Gastroesophageal sphincter (tissue), 4 donors: ENCODE measurements around the gene SMARCB1. TPM values are rescaled to one million over a fixed set of nuclear protein-coding genes. Genes with fewer than 3 reads are reported as not detected.

ENCODE experiments used
- ATAC-seq: fragments of 150-250 bp; one replicate; pipeline ENCODE4 v1.9.1; 2016; ENCODE audit warnings: mild to moderate bottlenecking, moderate library complexity
- H3K27ac ChIP-seq, 4 donors: fragments of 200-600 bp; sonication (generic) in 3 of 4; 1 replicate in 3 of 4; 2 replicates in 1 of 4; pipeline ENCODE4 v1.5.1; 2016 to 2019
- H3K27me3 ChIP-seq: fragments of 200-600 bp; sonication (generic); one replicate; pipeline ENCODE4 v1.5.1; 2019
- H3K36me3 ChIP-seq, 2 donors: fragments of 200-600 bp; sonication (generic); one replicate each; pipeline ENCODE4 v1.5.1; 2019; ENCODE audit warnings: control low read depth in 1 of 2
- H3K4me1 ChIP-seq, 3 donors: fragments of 200-600 bp; sonication (generic); 1 replicate in 2 of 3; 2 replicates in 1 of 3; pipeline ENCODE4 v1.5.1; 2016 to 2019; ENCODE audit warnings: control low read depth in 2 of 3
- H3K4me3 ChIP-seq, 2 donors: fragments of 200-600 bp; sonication (generic); one replicate each; pipeline ENCODE4 v1.5.1; 2019; ENCODE audit warnings: mild to moderate bottlenecking in 1 of 2, moderate library complexity in 1 of 2
- H3K9me3 ChIP-seq, 3 donors: fragments of 200-600 bp; sonication (generic); one replicate each; pipeline ENCODE4 v1.5.1; 2017 to 2019; ENCODE audit warnings: control low read depth in 2 of 3
- EP300 ChIP-seq: sonication (generic); formaldehyde crosslinking; IDR thresholded peaks from one replicate; pipeline ENCODE4 v1.6.1; 2017; ENCODE audit warnings: antibody characterized with exemption, mild to moderate bottlenecking
- POLR2A ChIP-seq, 2 donors: fragments of 450-650 bp; IDR thresholded peaks; one replicate each; pipeline ENCODE4 v1.6.1; 2017; ENCODE audit warnings: antibody characterized with exemption in 2 of 2, mild to moderate bottlenecking in 2 of 2, moderate library complexity in 1 of 2
- POLR2AphosphoS5 ChIP-seq: sonication (generic); formaldehyde crosslinking; IDR thresholded peaks from one replicate; pipeline ENCODE4 v1.6.1; 2017; ENCODE audit warnings: antibody characterized with exemption
- WGBS, 2 donors: methylation state at CpG; one replicate each; pipeline ENCODE4 v1.1.5; 2018; ENCODE audit warnings: low coverage in 1 of 2; 5-methylcytosine and 5-hydroxymethylcytosine counted together
- total RNA-seq, 4 donors: library from RNA; depleted of rRNA; stranded (reverse); fragments of >200 nt; gene quantifications; one replicate each; pipeline ENCODE4 v1.1.0, GENCODE V29; 2016
- TF ChIP-seq, protein P1 (sequence below), 4 experiments: fragments of 200-600 bp in 2 of 4; fragments of 450-650 bp in 2 of 4; sonication (generic) in 1 of 4; IDR thresholded peaks; one replicate each; pipeline ENCODE4 v1.5.1; 2017 to 2019; ENCODE audit warnings: antibody characterized with exemption in 4 of 4, mild to moderate bottlenecking in 2 of 4, moderate library complexity in 2 of 4

SMARCB1 gene
- total RNA-seq, 4 donors from 2014 or later, result 27.9 to 58.8 (median 32.7) TPM

DNA sequence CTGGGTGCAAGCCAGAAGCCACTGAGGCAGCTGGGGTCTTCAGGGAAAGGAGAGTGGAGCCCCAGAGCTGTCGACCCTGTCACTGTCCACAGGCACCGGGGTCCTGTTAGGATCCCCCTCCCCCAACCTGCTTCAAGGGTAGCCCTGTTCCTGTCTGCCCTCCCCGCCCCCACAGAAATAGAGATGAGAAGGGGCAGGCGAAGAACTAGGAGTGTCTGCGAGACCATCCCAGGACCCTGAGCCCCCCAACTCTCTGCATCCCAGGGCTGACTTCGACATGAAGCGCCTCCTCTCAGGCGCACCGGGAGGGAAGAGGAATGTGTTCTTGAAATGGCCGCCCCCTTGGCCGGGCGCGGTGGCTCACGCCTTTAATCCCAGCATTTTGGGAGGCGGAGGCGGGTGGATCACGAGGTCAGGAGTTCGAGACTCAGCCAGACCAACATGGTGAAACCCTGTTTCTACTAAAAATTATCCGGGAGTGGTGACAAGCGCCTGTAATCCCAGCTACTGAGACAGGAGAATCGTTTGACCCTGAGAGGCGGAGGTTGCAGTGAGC is 35.2 kb upstream of the SMARCB1 start:
- Histone ChIP-seq H3K4me1 (peaks cover 0 to 30% (median 11%) of the 10 kb centered on the region in 3 donors), H3K36me3 (no peaks in the 10 kb centered on the region), H3K4me3 (peak overlapping the region; percentile 51 to 69), H3K27me3 (no peaks in the 10 kb centered on the region), H3K9me3 (no peaks in the 10 kb centered on the region), H3K27ac (peak overlapping the region; percentile 78 to 96 (median 90))
- peak; percentile 32 for ATAC-seq
- WGBS, 2 donors, result 69% methylated on average over 3 of the region's 22 CpGs; no CpG with 5 or more reads in 1 of the 2 donors
- TF ChIP-seq EP300 (no peak), POLR2AphosphoS5 (no peak), POLR2A (IDR thresholded peaks at IDR 0.05) (no peak)
- TF ChIP-seq, protein P1, sequence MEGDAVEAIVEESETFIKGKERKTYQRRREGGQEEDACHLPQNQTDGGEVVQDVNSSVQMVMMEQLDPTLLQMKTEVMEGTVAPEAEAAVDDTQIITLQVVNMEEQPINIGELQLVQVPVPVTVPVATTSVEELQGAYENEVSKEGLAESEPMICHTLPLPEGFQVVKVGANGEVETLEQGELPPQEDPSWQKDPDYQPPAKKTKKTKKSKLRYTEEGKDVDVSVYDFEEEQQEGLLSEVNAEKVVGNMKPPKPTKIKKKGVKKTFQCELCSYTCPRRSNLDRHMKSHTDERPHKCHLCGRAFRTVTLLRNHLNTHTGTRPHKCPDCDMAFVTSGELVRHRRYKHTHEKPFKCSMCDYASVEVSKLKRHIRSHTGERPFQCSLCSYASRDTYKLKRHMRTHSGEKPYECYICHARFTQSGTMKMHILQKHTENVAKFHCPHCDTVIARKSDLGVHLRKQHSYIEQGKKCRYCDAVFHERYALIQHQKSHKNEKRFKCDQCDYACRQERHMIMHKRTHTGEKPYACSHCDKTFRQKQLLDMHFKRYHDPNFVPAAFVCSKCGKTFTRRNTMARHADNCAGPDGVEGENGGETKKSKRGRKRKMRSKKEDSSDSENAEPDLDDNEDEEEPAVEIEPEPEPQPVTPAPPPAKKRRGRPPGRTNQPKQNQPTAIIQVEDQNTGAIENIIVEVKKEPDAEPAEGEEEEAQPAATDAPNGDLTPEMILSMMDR (IDR thresholded peaks at IDR 0.05), result no peak

DNA sequence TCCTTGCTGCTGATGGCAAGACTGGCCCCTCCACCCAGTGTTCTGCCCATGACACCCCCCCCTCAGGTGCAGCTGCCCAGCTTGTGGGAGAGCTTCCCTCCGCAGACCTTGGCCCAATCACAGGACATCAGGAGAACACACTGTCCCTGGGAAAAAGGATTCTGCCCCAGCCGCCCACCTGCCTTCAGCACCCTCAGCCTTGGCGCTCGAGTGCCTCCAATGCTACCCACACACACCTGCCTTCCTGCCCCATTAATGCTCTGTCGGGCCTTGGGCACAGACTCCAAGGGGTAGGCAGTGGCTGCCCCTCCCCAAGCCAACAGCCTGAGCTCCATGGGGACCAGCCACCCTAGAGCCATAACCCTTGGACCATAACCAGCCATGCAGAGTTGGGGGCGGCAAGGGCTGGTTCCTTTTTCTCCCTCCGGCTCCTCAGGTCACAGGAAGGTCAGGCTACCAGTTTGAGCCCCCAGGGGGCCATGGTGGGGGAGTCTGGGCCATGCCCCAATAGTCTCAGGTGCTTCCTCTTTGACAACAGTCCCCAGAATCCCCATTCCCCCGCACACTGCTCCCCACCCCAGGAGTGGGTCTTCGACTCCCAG is 34.6 kb upstream of the SMARCB1 start:
- no peaks in the 10 kb centered on the region for H3K9me3 ChIP-seq
- H3K4me1 ChIP-seq, result peaks cover 0 to 30% (median 11%) of the 10 kb centered on the region in 3 donors
- peak overlapping the region in 1 of 4 donors; percentile 89 for H3K27ac ChIP-seq
- no peaks in the 10 kb centered on the region for H3K36me3 ChIP-seq
- 77 to 82% methylated on average over 2 to 5 of the region's 9 CpGs for WGBS, 2 donors
- H3K27me3 ChIP-seq, result no peaks in the 10 kb centered on the region
- no peak for ATAC-seq
- H3K4me3 ChIP-seq, result no peak overlapping the region
- TF ChIP-seq, protein P1 (IDR thresholded peaks at IDR 0.05), result no peak
- TF ChIP-seq POLR2A (IDR thresholded peaks at IDR 0.05) (no peak), EP300 (no peak), POLR2AphosphoS5 (no peak)

DNA sequence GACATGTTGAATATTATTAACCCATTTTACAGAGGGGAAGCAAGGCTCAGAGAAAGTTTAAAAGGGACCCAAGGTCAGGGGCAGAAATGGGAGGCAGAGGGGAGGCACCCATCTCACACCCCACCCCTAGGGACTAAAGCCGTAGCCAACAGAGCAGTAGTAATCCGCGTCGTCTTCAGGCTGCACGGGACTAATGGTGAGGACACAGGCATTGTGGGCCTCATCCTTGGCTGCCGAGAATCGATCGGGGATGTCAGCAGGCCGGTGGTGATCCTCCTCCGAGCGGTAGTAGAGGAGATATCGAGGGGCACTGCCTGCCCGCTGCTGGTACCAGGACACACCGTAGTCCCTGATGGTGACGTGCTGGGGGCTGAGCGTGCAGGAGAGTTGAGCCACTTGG is 34.0 kb upstream of the SMARCB1 start:
- ATAC-seq, result no peak
- Histone ChIP-seq H3K4me3 (no peak overlapping the region), H3K27ac (no peak overlapping the region), H3K27me3 (no peaks in the 10 kb centered on the region), H3K4me1 (peaks cover 0 to 30% (median 11%) of the 10 kb centered on the region in 3 donors), H3K9me3 (no peaks in the 10 kb centered on the region), H3K36me3 (no peaks in the 10 kb centered on the region)
- TF ChIP-seq EP300, result no peak
- TF ChIP-seq POLR2A (IDR thresholded peaks at IDR 0.05), result no peak
- no peak for TF ChIP-seq POLR2AphosphoS5
- TF ChIP-seq, protein P1 (IDR thresholded peaks at IDR 0.05), result no peak
- WGBS, 2 donors, result 96% methylated on average over 4 of the region's 16 CpGs; no CpG with 5 or more reads in 1 of the 2 donors

DNA sequence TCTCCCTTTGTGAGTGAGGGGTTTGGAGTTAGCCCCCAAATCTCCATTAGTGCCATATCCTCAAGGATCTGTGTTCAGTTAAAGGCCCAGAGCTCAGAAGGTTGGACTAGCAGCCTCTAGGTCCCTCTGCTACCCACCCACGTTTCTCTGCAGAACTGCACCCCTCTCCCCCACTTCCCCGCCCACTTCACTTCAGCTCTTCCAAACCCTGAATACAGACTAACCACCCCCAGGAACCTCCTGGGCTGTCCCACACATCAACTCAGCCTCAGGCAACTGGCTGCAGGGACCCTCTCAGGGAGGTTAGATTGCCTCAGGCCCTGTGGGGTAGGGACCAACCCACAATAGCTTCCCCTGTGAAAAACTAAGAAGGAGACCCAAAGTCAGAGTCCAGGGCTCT is 33.4 kb upstream of the SMARCB1 start:
- Histone ChIP-seq H3K9me3 (no peaks in the 10 kb centered on the region), H3K27me3 (no peaks in the 10 kb centered on the region), H3K36me3 (no peaks in the 10 kb centered on the region), H3K4me1 (peaks cover 0 to 29% (median 11%) of the 10 kb centered on the region in 3 donors), H3K4me3 (no peak overlapping the region), H3K27ac (no peak overlapping the region)
- no peak for ATAC-seq
- 71% methylated on average over 2 of the region's 2 CpGs; no CpG with 5 or more reads in 1 of the 2 donors for WGBS, 2 donors
- TF ChIP-seq, protein P1 (IDR thresholded peaks at IDR 0.05), result no peak
- TF ChIP-seq POLR2A (IDR thresholded peaks at IDR 0.05), result no peak
- TF ChIP-seq EP300, result no peak
- TF ChIP-seq POLR2AphosphoS5, result no peak
